ENCODE results near the gene HEATR5A.

DNA sequence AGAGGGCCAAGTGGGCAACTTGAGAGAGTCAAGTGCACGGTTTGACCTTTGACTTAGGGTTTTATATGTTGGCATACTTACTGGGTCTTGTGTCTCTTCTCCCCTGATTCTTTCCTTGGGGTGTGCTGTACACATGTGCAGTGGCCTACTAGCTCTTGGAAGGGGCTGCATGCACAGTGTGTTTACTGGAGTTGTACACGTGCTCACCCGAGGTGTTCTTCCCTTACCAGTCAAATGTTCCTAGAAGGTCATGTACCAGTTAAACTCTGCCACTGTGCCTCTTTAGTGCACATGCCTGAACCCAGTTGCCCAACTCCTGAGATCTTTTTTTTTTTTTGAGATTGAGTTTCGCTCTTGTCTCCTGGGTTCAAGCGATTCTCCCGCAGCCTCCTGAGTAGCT lies 46.2 kb upstream of the HEATR5A start:
- TF ChIP-seq, protein P1, sequence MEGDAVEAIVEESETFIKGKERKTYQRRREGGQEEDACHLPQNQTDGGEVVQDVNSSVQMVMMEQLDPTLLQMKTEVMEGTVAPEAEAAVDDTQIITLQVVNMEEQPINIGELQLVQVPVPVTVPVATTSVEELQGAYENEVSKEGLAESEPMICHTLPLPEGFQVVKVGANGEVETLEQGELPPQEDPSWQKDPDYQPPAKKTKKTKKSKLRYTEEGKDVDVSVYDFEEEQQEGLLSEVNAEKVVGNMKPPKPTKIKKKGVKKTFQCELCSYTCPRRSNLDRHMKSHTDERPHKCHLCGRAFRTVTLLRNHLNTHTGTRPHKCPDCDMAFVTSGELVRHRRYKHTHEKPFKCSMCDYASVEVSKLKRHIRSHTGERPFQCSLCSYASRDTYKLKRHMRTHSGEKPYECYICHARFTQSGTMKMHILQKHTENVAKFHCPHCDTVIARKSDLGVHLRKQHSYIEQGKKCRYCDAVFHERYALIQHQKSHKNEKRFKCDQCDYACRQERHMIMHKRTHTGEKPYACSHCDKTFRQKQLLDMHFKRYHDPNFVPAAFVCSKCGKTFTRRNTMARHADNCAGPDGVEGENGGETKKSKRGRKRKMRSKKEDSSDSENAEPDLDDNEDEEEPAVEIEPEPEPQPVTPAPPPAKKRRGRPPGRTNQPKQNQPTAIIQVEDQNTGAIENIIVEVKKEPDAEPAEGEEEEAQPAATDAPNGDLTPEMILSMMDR (IDR thresholded peaks at IDR 0.05): no peak
- TF ChIP-seq POLR2A (IDR thresholded peaks at IDR 0.05): no peak

Measured in Peyer's patch (tissue), 4 donors.